ENCODE data around the gene ETV6.

The ETV6 gene

GRCh38 chr12:11763760-11764520 is 114.5 kb downstream of the ETV6 start:
- DNase-seq, result no peak

GRCh38 chr12:11764837-11765236 is 115.4 kb downstream of the ETV6 start:
- no peak for DNase-seq

GRCh38 chr12:11765421-11765816 is 115.9 kb downstream of the ETV6 start:
- no peak for DNase-seq

GRCh38 chr12:11765817-11766794 is 116.6 kb downstream of the ETV6 start:
- peak; percentile 78 for DNase-seq

GRCh38 chr12:11767029-11767724 is 117.7 kb downstream of the ETV6 start:
- DNase-seq, result no peak

GRCh38 chr12:11767798-11768197 is 118.3 kb downstream of the ETV6 start:
- no peak for DNase-seq

- no peak for DNase-seq
These were observed 118.9 kb downstream of the ETV6 start for GRCh38 chr12:11768233-11768965.

- no peak for DNase-seq
These were observed 120.4 kb downstream of the ETV6 start for GRCh38 chr12:11769723-11770514.

GRCh38 chr12:11771356-11771755 is 121.9 kb downstream of the ETV6 start:
- no peak for DNase-seq

GRCh38 chr12:11771895-11772502 is 122.5 kb downstream of the ETV6 start:
- no peak for DNase-seq

GRCh38 chr12:11773889-11774677 is 124.6 kb downstream of the ETV6 start:
- no peak for DNase-seq

GRCh38 chr12:11774821-11775220 is 125.3 kb downstream of the ETV6 start:
- DNase-seq, result no peak

GRCh38 chr12:11776316-11776715 is 126.8 kb downstream of the ETV6 start:
- DNase-seq, result no peak

- no peak for DNase-seq
These were observed 128.0 kb downstream of the ETV6 start for GRCh38 chr12:11777451-11777850.

- DNase-seq, result no peak
These were observed 128.5 kb downstream of the ETV6 start for GRCh38 chr12:11777962-11778361.

- no peak for DNase-seq
These were observed 129.5 kb downstream of the ETV6 start for GRCh38 chr12:11778713-11779685.

- DNase-seq, result no peak
These were observed 131.1 kb downstream of the ETV6 start for GRCh38 chr12:11780521-11781101.

GRCh38 chr12:11782914-11783420 is 133.5 kb downstream of the ETV6 start:
- no peak for DNase-seq

GRCh38 chr12:11785712-11786111 is 136.2 kb downstream of the ETV6 start:
- no peak for DNase-seq
